Measurements from ENCODE around the gene ISG20. TPM values are rescaled to one million over a fixed set of nuclear protein-coding genes. Genes with fewer than 3 reads are reported as not detected.

The ISG20 gene
- total and polyA plus RNA-seq, 2 of the 8 experiments (the other 6 are each of a cell fraction or from before 2014, with no cell fraction given) = 2.9 to 5.2 TPM

GRCh38 chr15:88625943-88626741, 12.7 kb upstream of the ISG20 start:
- no peak overlapping the region for H3K56ac ChIP-seq (replicated peaks; ENCODE audit: insufficient read length, low read depth, low read length)
- no peak overlapping the region for H4K5ac ChIP-seq (ENCODE audit: insufficient read length, low read depth, low read length)
- no peak overlapping the region for H2BK120ac ChIP-seq (replicated peaks; ENCODE audit: low read depth, low read length)
- FAIRE-seq (no peak), DNase-seq (ENCODE audit: low read depth in 1 of 2, low spot score in 2 of 2) (no peak)
- H4K20me1 ChIP-seq (replicated peaks in 1 of 2; ENCODE audit: control insufficient read depth in 1 of 2, insufficient read depth in 2 of 2, low read length in 2 of 2) = peaks cover 71 to 75% of the 10 kb centered on the region in 2 experiments
- no peak overlapping the region for H2BK15ac ChIP-seq (ENCODE audit: low read length)
- H3K23ac ChIP-seq (ENCODE audit: insufficient read length) = no peak overlapping the region
- no peak overlapping the region; a peak in 1 of 7 replicates for H3K9ac ChIP-seq (replicated peaks in 1 of 4; ENCODE audit: extremely low read depth in 1 of 4, low read depth in 3 of 4, low read length in 3 of 4)
- no peak overlapping the region for H3K18ac ChIP-seq (ENCODE audit: extremely low read depth, low read length)
- WGBS, 2 experiments (ENCODE audit: extremely low coverage in 1 of 2, insufficient coverage in 1 of 2, insufficient read length in 1 of 2, insufficient replicate concordance in 2 of 2, low coverage in 1 of 2, low lambda C conversion rate in 2 of 2, missing lambda C conversion rate in 1 of 2) = 96% methylated on average over 17 of the region's 23 CpGs; no CpG with 5 or more reads in 1 of the 2 experiments
- peaks cover 63 to 87% of the 10 kb centered on the region in 2 experiments for H3K79me2 ChIP-seq (ENCODE audit: control insufficient read depth in 1 of 2, insufficient read depth in 2 of 2, low read length in 2 of 2)
- no peak overlapping the region; a peak in 2 of 4 replicates for H3K4me2 ChIP-seq (ENCODE audit: insufficient read depth in 1 of 2, low read depth in 2 of 2, low read length in 2 of 2)
- no peaks in the 10 kb centered on the region for H3K9me3 ChIP-seq (ENCODE audit: insufficient read depth in 2 of 2, low read depth in 1 of 2, low read length in 1 of 2)
- no peak overlapping the region for H2BK5ac ChIP-seq (ENCODE audit: low read depth, low read length)
- H2AK5ac ChIP-seq (ENCODE audit: low read depth, low read length) = no peak overlapping the region
- no peak overlapping the region for H4K8ac ChIP-seq (ENCODE audit: extremely low read depth, insufficient read depth, low read length)
- H4K91ac ChIP-seq (replicated peaks; ENCODE audit: insufficient read length, low read length) = no peak overlapping the region
- no peak overlapping the region for H3K4ac ChIP-seq (replicated peaks; ENCODE audit: insufficient read length, low read depth, low read length)
- H3K36me3 ChIP-seq (ENCODE audit: control insufficient read depth in 2 of 4, insufficient read depth in 4 of 4, low read length in 3 of 4) = peaks cover 43 to 70% (median 60%) of the 10 kb centered on the region in 4 experiments
- peaks cover 14% of the 10 kb centered on the region for H3K23me2 ChIP-seq (ENCODE audit: low read depth, low read length)
- H3K27me3 ChIP-seq (replicated peaks in 1 of 4; ENCODE audit: control insufficient read depth in 3 of 4, extremely low read depth in 1 of 4, insufficient read depth in 3 of 4, low read length in 3 of 4) = no peaks in the 10 kb centered on the region
- peaks cover 10 to 23% (median 13%) of the 10 kb centered on the region in 4 experiments for H3K4me1 ChIP-seq (replicated peaks in 1 of 4; ENCODE audit: control insufficient read depth in 3 of 4, insufficient read depth in 4 of 4, low read length in 3 of 4)
- no peak overlapping the region for H2BK20ac ChIP-seq (ENCODE audit: low read length)
- no peak overlapping the region for H2BK12ac ChIP-seq (ENCODE audit: low read depth, low read length)
- H3K4me3 ChIP-seq (ENCODE audit: extremely low read depth in 1 of 4, insufficient read depth in 2 of 4, low read depth in 3 of 4, low read length in 4 of 4) = no peak overlapping the region
- H3K14ac ChIP-seq (ENCODE audit: insufficient read length) = no peak overlapping the region
- H2AFZ ChIP-seq (ENCODE audit: low read length) = no peak overlapping the region
- CTCF ChIA-PET (ENCODE audit: partially characterized antibody) = interaction anchor here (0.7 to 1.2 kb wide), 5 partner anchors 12 to 172 kb away, joined by 3 to 5 read pairs (median 4); partner anchors contain the start of gene ISG20
- H3K27ac ChIP-seq (ENCODE audit: low read depth, low read length) = no peak overlapping the region
- POLR2A ChIA-PET (ENCODE audit: partially characterized antibody) = interaction anchor here (0.8 to 7.5 kb wide), 7 partner anchors 8 to 90 kb away, joined by 3 to 61 read pairs (median 20); partner anchors contain the start of gene ISG20
- peaks cover 26% of the 10 kb centered on the region; the same call in 1 of the 2 replicates for H3K79me1 ChIP-seq (ENCODE audit: low read depth, low read length)
- TF ChIP-seq EZH2 (IDR thresholded peaks at IDR 0.05; ENCODE audit: low read depth, low read length, severe bottlenecking) = no peak
- no peak for TF ChIP-seq PHF8 (conservative IDR thresholded peaks at IDR 0.05; ENCODE audit: low read depth, low read length)
- TF ChIP-seq POLR2A (IDR thresholded peaks at IDR 0.05; ENCODE audit: control extremely low read depth in 1 of 2, low read depth in 2 of 2, low read length in 2 of 2) = peak; percentile 19 to 47; a peak in 2 of 3 replicates
- no peak for TF ChIP-seq RNF2 (IDR thresholded peaks at IDR 0.05; ENCODE audit: borderline replicate concordance, low read depth, low read length, missing control alignments, poor library complexity, severe bottlenecking)
- TF ChIP-seq CBX8 (IDR thresholded peaks at IDR 0.05; ENCODE audit: borderline replicate concordance, low read depth, low read length) = no peak
- TF ChIP-seq POLR2AphosphoS5 (IDR thresholded peaks at IDR 0.05; ENCODE audit: low read depth, low read length) = peak; percentile 63; the same call in 1 of the 2 replicates
- no peak for TF ChIP-seq MAFK (IDR thresholded peaks at IDR 0.05; ENCODE audit: low read depth, low read length)
- no peak for TF ChIP-seq USF2 (IDR thresholded peaks at IDR 0.05; ENCODE audit: low read length)
- no peak for TF ChIP-seq E2F6 (IDR thresholded peaks at IDR 0.05)
- no peak for TF ChIP-seq CHD2 (IDR thresholded peaks at IDR 0.05; ENCODE audit: low read length)
